Activated naive CD8-positive, alpha-beta T cell (primary cell): ENCODE results near the gene CCDC15.

ENCODE experiments used
- H3K27ac Mint-ChIP-seq: one replicate; pipeline ENCODE4 v1.8.0; 2021; ENCODE audit warnings: mixed read lengths
- H3K27me3 Mint-ChIP-seq: one replicate; pipeline ENCODE4 v1.8.0; 2021; ENCODE audit warnings: mixed read lengths
- H3K36me3 Mint-ChIP-seq: one replicate; pipeline ENCODE4 v1.8.0; 2021; ENCODE audit warnings: mixed read lengths
- H3K4me1 Mint-ChIP-seq: one replicate; pipeline ENCODE4 v1.8.0; 2021; ENCODE audit warnings: low read depth, mixed read lengths
- H3K4me3 Mint-ChIP-seq: one replicate; pipeline ENCODE4 v1.8.0; 2021; ENCODE audit warnings: mild to moderate bottlenecking, mixed read lengths
- H3K9me3 Mint-ChIP-seq: one replicate; pipeline ENCODE4 v1.8.0; 2021; ENCODE audit warnings: low read depth, mixed read lengths

CCDC15 gene

DNA sequence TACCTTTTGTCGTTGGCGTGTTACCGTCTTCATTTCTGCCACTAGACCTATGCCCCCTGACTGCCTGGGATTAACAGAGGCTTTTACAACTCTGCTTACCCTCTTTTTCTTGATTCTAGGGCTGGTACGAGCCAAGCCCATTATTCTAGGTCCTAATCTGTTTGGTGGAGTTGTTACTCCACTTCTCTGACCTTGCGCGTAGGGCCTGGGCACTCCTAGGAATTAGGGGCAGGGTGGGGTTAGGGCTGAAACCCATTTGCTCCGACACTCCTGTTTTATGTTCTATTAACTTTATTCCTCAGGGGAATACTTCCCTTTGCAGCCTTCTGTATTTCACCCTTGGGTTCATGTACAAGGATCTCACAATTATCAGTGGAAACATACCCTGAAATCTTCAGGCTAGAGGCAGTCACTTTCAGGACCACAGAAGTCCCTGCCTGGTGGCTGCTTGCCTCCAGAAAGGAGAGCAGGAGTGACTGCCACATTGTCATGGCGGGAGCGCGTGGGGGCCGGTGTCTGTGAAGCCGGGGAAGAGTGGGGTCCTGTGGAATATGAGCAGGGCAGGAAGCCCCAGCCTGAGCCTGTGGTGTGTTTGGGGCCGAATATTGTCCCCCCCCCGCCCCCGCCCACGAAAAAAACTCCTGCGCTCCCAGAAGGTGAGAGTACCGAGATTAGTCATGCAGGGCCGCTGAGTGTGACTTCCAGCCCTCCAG lies 108.4 kb downstream of the CCDC15 start:
- no peaks in the 10 kb centered on the region for H3K36me3 Mint-ChIP-seq
- H3K27ac Mint-ChIP-seq: no peak overlapping the region
- H3K27me3 Mint-ChIP-seq: peaks cover 26% of the 10 kb centered on the region
- peak overlapping the region; percentile 84 for H3K4me3 Mint-ChIP-seq
- H3K9me3 Mint-ChIP-seq: no peaks in the 10 kb centered on the region
- H3K4me1 Mint-ChIP-seq: peaks cover 9% of the 10 kb centered on the region

DNA sequence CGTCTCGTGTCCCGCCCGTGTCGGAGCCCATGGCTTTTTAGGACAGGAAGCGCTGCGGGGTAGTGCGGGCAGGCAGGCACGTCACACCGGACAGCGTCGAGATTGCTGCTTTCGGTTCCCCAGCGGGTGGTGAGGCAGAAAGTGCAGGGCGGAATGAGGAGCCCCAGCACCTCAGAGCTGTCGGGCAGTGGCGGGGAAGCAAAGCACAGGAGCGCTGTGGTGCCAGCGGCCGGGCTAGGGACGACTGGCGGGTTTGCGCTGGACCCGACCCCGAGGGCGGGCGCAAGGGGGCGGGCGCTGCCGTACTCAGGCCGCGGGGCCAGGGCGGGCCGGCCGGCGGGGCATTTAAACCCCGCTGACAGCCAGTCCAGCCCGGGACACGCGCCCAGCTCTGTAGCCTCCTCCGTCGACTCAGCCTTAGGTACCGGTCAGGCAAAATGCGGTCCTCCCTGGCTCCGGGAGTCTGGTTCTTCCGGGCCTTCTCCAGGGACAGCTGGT lies 109.0 kb downstream of the CCDC15 start, which contains the start of gene SLC37A2:
SLC37A2 (plus strand) TSS at position 375 of the 498 bp plus-strand sequence; CDS start at position 438, 63 bp downstream.
- H3K4me3 Mint-ChIP-seq: peak within 1 kb of the TSS; percentile 84
- H3K9me3 Mint-ChIP-seq: no peaks in the 10 kb centered on the region
- no peaks in the 10 kb centered on the region for H3K36me3 Mint-ChIP-seq
- H3K4me1 Mint-ChIP-seq: peaks cover 9% of the 10 kb centered on the region
- H3K27me3 Mint-ChIP-seq: peaks cover 26% of the 10 kb centered on the region
- H3K27ac Mint-ChIP-seq: no peak within 1 kb of the TSS

DNA sequence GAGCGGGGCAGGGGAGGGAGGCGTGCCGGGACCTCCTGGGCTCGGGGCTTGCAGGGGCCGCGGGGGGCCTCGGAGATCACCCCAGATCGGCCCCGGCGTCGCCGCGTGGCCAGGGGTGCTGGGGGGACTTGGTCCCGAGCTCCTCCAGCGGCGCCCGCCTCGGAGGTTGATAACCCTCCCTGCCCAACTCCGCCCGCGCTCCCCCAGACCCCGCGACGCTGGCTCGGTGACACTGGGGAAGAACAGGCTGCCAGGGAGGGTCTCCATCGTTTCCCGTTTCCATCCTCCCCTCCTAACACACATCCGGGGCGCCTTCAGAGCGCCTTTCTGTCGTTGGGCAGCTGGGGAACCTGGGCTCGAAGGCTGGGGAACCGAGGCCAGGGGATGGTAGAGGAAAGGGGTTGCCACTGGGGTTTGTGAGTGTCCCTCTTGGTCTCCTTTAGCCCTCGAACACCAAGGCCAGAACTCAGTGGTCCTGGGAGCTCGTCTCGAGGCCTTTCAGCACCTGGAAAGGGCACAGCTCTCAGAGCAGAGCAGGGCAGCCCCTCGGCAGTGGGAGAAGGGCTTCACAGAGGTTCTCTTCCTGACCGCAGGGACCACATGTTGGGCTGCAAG lies 109.5 kb downstream of the CCDC15 start:
- Mint-ChIP-seq H3K4me3 (peak overlapping the region; percentile 63), H3K27me3 (peaks cover 26% of the 10 kb centered on the region), H3K27ac (no peak overlapping the region), H3K4me1 (peaks cover 9% of the 10 kb centered on the region), H3K36me3 (no peaks in the 10 kb centered on the region), H3K9me3 (no peaks in the 10 kb centered on the region)

DNA sequence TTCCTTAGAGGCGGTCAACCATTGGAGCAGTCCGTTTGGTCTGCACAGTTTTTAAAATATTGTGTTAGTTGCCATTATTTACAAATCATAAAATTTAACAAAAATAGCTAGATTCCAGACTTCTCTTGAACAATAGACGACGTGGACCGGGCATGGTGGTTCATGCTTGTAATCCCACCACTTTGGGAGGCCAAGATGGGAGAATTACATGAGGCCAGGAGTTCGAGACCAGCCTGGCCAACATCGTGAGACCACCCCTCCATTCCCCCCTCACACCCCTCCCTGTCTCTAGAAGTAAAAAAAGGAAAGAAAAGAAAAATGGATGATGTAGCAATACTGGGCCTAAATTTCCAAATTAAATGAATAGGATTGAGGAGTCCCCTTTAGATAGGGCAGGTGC lies 110.1 kb downstream of the CCDC15 start:
- Mint-ChIP-seq H3K27me3 (peaks cover 26% of the 10 kb centered on the region), H3K27ac (no peak overlapping the region), H3K4me3 (peak overlapping the region; percentile 63), H3K9me3 (no peaks in the 10 kb centered on the region), H3K4me1 (peaks cover 9% of the 10 kb centered on the region), H3K36me3 (no peaks in the 10 kb centered on the region)

DNA sequence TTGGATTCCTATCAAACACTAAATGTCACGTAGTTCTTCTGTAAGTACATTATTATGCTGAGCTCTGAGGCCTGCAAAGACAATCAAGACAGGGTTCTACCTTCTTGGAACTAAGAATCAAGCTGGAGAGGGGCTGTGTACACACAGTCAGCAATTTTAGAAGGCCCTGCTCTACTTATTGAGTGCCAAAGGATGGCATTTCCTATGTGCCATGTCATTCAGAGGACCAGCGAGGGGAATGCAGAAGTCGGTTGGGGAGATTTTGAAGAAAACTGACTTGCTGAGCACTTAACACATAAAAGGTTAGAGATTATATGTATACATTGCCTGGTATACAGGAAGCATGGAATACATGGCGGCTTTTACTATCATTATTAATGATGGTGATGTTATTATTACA lies 114.4 kb downstream of the CCDC15 start:
- Mint-ChIP-seq H3K9me3 (no peaks in the 10 kb centered on the region), H3K4me3 (no peak overlapping the region), H3K36me3 (no peaks in the 10 kb centered on the region), H3K4me1 (peaks cover 5% of the 10 kb centered on the region), H3K27ac (no peak overlapping the region), H3K27me3 (peaks cover 22% of the 10 kb centered on the region)

DNA sequence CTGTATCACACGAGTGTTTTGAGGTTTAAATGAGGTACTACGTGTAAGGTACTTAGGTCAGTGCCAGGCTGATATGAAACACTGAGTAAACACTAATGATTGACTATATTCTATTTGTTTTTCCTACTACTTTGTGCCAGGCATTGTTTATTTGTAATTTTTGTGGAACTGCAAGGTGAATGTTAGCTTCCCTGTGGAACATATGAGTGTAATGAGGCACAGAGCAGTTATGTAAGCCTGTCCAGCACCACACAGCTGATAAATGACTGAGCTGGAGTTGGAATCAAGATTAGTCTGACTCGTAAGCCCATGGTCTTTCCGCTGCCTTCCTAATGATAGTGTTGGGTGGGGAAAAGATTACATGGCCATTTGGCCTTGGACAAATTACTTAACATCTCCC lies 115.0 kb downstream of the CCDC15 start:
- Mint-ChIP-seq H3K27me3 (peaks cover 21% of the 10 kb centered on the region), H3K4me1 (peaks cover 3% of the 10 kb centered on the region), H3K36me3 (no peaks in the 10 kb centered on the region), H3K27ac (no peak overlapping the region), H3K9me3 (no peaks in the 10 kb centered on the region), H3K4me3 (no peak overlapping the region)

DNA sequence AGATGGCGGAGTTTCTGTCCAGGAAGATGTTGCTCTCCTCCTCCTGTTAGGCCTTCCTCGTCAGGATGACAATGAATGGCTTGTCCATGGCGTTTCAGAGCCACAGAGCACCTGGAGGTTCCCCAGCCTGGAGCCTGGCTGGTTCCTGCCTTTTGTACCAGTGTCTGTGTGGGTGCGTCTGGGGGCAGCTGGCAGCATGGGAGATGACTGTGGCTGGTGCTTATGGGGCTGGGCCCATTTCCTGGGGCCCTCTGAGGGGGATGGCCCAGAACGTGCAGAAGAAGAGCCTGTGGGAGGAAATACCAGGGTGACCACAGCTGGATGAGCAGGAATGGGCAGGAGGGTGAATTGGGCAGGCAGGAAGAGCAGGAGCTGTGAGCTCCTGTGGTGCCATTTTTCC lies 115.8 kb downstream of the CCDC15 start:
- Mint-ChIP-seq H3K36me3 (no peaks in the 10 kb centered on the region), H3K4me1 (no peaks in the 10 kb centered on the region), H3K4me3 (no peak overlapping the region), H3K27ac (no peak overlapping the region), H3K9me3 (no peaks in the 10 kb centered on the region), H3K27me3 (peaks cover 14% of the 10 kb centered on the region)

DNA sequence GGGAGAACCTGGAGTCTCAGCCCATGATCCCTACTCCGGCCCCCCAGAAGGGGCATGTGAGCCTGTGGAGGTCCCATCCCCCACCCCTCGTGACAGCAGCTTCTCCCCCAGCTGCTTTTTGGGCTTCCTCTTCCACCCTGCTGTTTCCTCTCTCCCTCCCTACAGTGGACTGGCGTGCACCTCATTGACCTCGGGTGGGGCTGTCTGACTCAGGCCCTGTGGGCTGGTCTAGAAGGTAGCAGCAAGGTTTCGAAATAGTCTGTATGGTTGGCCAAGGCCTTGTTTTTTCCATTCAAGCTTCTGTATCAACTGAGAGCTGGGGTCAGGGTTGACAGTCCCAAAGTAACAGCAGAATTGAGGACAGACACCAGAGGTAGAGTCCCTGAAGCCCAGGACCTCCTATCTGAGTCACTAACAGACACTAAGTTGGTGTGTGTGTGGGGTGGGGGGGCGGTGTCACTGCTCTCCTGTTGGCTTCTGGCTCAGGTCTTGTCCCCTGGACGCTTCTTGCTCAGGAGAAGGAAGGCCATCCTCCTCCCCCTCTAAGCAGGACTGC lies 116.8 kb downstream of the CCDC15 start:
- H3K4me3 Mint-ChIP-seq: no peak overlapping the region
- no peaks in the 10 kb centered on the region for H3K36me3 Mint-ChIP-seq
- H3K27ac Mint-ChIP-seq: no peak overlapping the region
- no peaks in the 10 kb centered on the region for H3K9me3 Mint-ChIP-seq
- peaks cover 8% of the 10 kb centered on the region for H3K27me3 Mint-ChIP-seq
- H3K4me1 Mint-ChIP-seq: no peaks in the 10 kb centered on the region

DNA sequence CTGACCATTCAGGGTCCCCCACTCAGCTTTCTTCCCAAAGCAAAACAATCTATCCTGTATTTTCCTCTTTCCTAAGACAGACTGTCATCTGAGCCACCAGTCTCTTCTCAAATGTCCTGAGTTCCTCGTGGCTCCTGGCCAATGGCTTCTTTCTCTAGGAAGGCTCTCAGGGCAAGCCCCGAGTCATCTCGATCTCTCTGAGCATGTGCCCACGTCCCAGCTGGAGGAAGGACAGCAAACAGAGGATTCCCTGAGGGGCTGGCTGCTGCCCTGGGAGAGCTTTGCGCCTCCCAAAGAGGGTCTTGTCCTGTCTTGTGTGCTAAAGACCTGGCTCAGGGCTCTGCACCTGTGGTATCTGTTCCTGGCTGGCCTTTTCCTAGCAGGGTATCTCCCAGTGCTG lies 117.4 kb downstream of the CCDC15 start:
- Mint-ChIP-seq H3K36me3 (no peaks in the 10 kb centered on the region), H3K4me1 (no peaks in the 10 kb centered on the region), H3K27me3 (peaks cover 4% of the 10 kb centered on the region), H3K4me3 (no peak overlapping the region), H3K9me3 (no peaks in the 10 kb centered on the region), H3K27ac (no peak overlapping the region)

DNA sequence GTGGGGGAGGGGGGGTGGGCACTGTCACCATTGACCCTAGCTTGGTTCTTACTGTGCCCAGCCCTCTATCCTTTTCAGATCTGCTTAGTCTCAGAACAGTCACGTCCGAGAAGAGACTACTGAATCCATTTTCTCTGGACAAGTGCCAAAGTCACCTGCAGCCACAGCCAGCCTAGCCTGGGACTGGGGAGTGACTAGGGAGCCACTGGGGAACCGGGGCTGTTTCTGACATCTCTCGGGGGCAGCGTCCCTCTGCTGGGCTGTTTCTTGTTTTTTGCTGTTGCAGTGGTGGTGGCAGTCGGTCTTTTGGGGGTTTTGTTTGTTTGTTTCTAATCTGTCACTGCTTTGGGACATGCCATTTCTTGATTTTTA lies 117.8 kb downstream of the CCDC15 start:
- H3K27me3 Mint-ChIP-seq: peaks cover 4% of the 10 kb centered on the region
- H3K9me3 Mint-ChIP-seq: no peaks in the 10 kb centered on the region
- H3K36me3 Mint-ChIP-seq: no peaks in the 10 kb centered on the region
- H3K27ac Mint-ChIP-seq: no peak overlapping the region
- H3K4me1 Mint-ChIP-seq: no peaks in the 10 kb centered on the region
- no peak overlapping the region for H3K4me3 Mint-ChIP-seq

DNA sequence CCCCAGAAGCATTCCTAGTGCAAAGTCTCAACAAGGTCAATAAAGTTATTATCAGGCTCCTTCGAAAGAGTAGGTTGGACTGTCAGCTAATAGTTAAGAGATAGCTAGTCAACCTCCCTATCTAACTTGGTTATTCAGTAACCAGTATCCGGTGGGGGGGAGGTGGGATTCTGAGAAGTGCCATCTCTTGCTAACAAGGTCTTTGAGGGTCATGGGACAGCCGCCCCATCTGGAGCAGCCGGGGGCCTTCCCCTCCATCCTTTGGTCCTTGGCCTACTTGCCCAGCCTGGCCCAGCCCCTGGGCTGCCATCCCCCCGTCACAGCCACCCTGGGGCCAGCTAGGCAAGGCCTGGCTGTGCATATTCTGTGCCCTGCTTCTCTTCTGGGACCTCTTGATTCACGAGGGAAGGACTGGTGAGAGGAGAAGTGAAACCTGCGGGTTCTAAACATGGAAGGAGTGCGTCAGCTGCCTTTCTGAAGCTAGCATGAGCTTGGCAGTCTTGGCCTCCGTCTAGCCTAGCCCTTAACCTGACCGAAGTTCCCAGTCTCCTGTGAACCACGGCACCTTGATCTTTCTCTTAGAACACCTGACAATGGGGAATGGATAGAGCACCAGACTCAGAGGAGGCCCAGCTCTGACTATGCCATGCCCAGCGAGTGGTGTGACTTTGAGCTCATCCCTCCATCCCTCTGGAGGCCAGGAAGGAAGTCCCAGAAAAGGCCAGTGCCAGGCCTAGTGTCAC lies 118.4 kb downstream of the CCDC15 start:
- H3K27me3 Mint-ChIP-seq: peaks cover 3% of the 10 kb centered on the region
- H3K9me3 Mint-ChIP-seq: no peaks in the 10 kb centered on the region
- no peaks in the 10 kb centered on the region for H3K36me3 Mint-ChIP-seq
- H3K4me1 Mint-ChIP-seq: no peaks in the 10 kb centered on the region
- H3K4me3 Mint-ChIP-seq: no peak overlapping the region
- no peak overlapping the region for H3K27ac Mint-ChIP-seq

DNA sequence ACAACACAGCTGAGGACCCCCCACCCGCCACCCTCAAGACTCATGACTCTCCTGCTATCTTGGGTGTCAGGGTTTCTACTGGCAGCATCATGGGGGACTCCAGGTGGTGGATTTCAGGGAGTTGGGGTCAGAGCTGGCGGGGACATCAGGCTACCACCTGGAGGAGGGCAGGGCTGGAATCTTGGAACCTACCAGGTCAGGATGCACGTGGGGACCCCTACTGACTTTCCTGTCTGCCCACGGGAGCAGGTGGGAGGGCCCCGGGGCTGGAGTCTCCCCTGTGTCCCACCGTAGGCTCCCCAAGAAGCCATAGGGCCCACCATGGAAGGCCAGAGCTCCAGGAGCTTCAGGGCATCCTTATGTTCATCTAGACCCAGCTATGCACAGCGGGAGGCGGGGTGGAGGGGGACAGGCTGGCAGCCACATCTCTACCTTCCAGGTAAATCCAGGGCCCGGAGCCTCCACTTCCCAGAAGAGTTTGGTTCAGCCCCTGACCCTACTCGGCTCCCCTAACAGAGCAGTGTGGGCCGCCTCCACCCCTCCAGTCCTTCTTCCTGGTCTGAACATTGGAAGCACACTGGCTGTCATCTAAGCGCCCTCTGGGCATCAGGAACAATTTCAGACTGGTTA lies 119.1 kb downstream of the CCDC15 start:
- H3K36me3 Mint-ChIP-seq: no peaks in the 10 kb centered on the region
- no peaks in the 10 kb centered on the region for H3K4me1 Mint-ChIP-seq
- H3K4me3 Mint-ChIP-seq: no peak overlapping the region
- H3K27me3 Mint-ChIP-seq: peaks cover 3% of the 10 kb centered on the region
- no peaks in the 10 kb centered on the region for H3K9me3 Mint-ChIP-seq
- H3K27ac Mint-ChIP-seq: no peak overlapping the region

DNA sequence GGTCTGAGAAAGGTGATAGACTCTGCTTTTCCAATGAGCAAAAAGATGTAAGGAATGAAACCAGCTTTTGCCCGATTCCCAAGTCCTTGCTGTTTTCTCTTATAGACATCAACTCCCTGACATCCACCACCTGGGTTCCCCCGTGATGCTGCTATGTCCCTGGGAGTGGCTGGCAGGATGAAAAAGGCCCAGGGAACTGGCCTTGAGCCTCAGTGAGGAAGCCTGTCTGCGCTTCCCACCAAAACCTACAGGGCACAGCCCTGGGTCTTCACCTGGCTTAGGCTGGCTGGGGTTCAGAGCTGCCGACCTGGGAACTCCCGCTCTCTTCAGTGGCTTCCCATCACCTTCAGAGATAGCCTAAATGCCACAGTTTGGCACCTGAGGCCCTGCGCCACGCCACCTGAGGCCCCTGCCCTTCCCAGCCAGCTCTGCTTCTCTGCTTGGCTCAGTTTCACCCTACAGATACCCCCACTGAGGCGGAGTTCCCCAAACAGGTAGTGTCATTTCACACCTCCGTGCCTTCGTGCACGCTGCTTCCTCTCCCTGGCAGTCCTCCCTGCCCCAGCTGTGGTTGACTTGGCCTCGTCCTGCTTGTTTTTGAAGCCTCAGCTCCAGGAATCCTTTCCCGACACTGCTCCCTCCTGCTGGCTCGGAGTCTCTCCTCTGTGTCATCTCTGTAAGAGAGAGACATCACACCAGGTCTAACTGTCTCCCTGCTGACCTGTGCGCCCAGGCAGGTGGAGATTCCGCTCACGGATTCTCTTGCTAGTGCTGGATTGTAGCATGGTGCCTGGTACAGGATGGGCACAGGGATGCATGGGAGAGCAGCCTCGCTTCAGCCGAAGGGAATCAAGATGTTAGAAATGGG lies 119.8 kb downstream of the CCDC15 start:
- no peak overlapping the region for H3K4me3 Mint-ChIP-seq

More for the DNA sequence above, 119.8 kb downstream of the CCDC15 start:
- Mint-ChIP-seq H3K27me3 (peaks cover 3% of the 10 kb centered on the region), H3K9me3 (no peaks in the 10 kb centered on the region), H3K27ac (no peak overlapping the region), H3K36me3 (no peaks in the 10 kb centered on the region), H3K4me1 (no peaks in the 10 kb centered on the region)
